ENCODE data around the gene PDZD2.

DNA sequence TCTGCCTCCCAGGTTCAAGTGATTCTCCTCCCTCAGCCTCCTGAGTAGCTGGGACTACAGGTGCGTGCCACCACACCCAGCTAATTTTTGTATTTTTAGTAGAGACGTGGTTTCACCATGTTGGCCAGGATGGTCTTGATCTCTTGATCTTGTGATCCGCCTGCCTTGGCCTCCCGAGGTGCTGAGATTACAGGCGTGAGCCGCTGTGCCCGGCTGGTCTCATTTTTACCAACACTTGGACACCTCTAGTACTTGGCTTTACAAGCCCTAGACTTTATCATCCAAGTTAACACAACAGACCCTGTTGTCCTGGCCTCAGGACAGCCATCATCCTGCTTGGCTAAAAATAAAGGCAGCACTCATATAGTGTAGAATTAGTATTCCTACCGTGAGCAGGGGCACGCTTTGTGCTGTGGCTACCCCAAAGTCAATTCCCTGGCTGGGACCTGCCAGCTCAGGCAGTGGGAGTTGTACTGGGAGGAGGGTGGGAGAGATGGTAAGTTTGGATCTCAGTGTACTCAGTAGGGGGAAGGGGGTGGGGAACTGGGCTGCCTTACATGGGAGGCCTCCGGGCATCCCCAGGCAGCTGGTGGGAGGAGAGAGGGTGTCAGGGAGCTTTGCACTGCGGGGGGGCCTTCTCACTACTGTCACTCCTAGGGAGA lies 6.6 kb downstream of the PDZD2 start:
- TF ChIP-seq CTCF (IDR thresholded peaks at IDR 0.05) = no peak
- no peak for TF ChIP-seq EZH2phosphoT487 (IDR thresholded peaks at IDR 0.05)
- TF ChIP-seq EZH2 (IDR thresholded peaks at IDR 0.05) = no peak

All from neural progenitor cell (in vitro differentiated cells).